ENCODE results near the gene CD200R1.

Gene CD200R1

GRCh38 chr3:112967425-112967824, 7.5 kb downstream of the CD200R1 start:
- no peak for TF ChIP-seq CTCF (conservative IDR thresholded peaks at IDR 0.05; ENCODE audit: control insufficient read depth, insufficient read depth, low read depth, low read length)
- no peak for DNase-seq (ENCODE audit: low read depth)
- H3K4me3 ChIP-seq (ENCODE audit: control insufficient read depth, low read depth, low read length): no peak overlapping the region

- TF ChIP-seq CTCF (conservative IDR thresholded peaks at IDR 0.05; ENCODE audit: control insufficient read depth, insufficient read depth, low read depth, low read length): no peak
- no peak overlapping the region for H3K4me3 ChIP-seq (ENCODE audit: control insufficient read depth, low read depth, low read length)
- DNase-seq (ENCODE audit: low read depth): no peak
Measured at GRCh38 chr3:112966633-112967032, 8.3 kb downstream of the CD200R1 start.

- no peak for TF ChIP-seq CTCF (conservative IDR thresholded peaks at IDR 0.05; ENCODE audit: control insufficient read depth, insufficient read depth, low read depth, low read length)
- no peak overlapping the region for H3K4me3 ChIP-seq (ENCODE audit: control insufficient read depth, low read depth, low read length)
- DNase-seq (ENCODE audit: low read depth): no peak
Measured at GRCh38 chr3:112965656-112966055, 9.2 kb downstream of the CD200R1 start.

- H3K4me3 ChIP-seq (ENCODE audit: control insufficient read depth, low read depth, low read length): no peak overlapping the region
- TF ChIP-seq CTCF (conservative IDR thresholded peaks at IDR 0.05; ENCODE audit: control insufficient read depth, insufficient read depth, low read depth, low read length): no peak
- no peak for DNase-seq (ENCODE audit: low read depth)
Measured at GRCh38 chr3:112963683-112964082, 11.2 kb downstream of the CD200R1 start.

GRCh38 chr3:112958811-112959560, 15.9 kb downstream of the CD200R1 start:
- no peak for DNase-seq (ENCODE audit: low read depth)
- no peak overlapping the region for H3K4me3 ChIP-seq (ENCODE audit: control insufficient read depth, low read depth, low read length)
- no peak for TF ChIP-seq CTCF (conservative IDR thresholded peaks at IDR 0.05; ENCODE audit: control insufficient read depth, insufficient read depth, low read depth, low read length)

- TF ChIP-seq CTCF (conservative IDR thresholded peaks at IDR 0.05; ENCODE audit: control insufficient read depth, insufficient read depth, low read depth, low read length): no peak
- DNase-seq (ENCODE audit: low read depth): no peak
- H3K4me3 ChIP-seq (ENCODE audit: control insufficient read depth, low read depth, low read length): no peak overlapping the region
Measured at GRCh38 chr3:112956351-112956750, 18.6 kb downstream of the CD200R1 start.
